GM12874 (cell line): ENCODE results near the gene CA14.

Source experiments
- TF ChIP-seq, protein P1 (sequence below): IDR thresholded peaks from 2 replicates; pipeline ENCODE4 v1.5.1; 2011; ENCODE audit warnings: low read depth, mild to moderate bottlenecking, control low read depth, low read length, moderate library complexity; ENCODE audit not compliant: insufficient read depth

Gene CA14

GRCh38 chr1:150257624-150258585 is at the start of gene CA14:
TSS of gene CA14 (plus strand) at chr1:150257774. CDS start at chr1:150258129, 355 bp downstream.
- TF ChIP-seq, protein P1, sequence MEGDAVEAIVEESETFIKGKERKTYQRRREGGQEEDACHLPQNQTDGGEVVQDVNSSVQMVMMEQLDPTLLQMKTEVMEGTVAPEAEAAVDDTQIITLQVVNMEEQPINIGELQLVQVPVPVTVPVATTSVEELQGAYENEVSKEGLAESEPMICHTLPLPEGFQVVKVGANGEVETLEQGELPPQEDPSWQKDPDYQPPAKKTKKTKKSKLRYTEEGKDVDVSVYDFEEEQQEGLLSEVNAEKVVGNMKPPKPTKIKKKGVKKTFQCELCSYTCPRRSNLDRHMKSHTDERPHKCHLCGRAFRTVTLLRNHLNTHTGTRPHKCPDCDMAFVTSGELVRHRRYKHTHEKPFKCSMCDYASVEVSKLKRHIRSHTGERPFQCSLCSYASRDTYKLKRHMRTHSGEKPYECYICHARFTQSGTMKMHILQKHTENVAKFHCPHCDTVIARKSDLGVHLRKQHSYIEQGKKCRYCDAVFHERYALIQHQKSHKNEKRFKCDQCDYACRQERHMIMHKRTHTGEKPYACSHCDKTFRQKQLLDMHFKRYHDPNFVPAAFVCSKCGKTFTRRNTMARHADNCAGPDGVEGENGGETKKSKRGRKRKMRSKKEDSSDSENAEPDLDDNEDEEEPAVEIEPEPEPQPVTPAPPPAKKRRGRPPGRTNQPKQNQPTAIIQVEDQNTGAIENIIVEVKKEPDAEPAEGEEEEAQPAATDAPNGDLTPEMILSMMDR, result no peak

GRCh38 chr1:150210091-150210490 is 47.5 kb upstream of the CA14 start:
- TF ChIP-seq, protein P1, result no peak

DNA sequence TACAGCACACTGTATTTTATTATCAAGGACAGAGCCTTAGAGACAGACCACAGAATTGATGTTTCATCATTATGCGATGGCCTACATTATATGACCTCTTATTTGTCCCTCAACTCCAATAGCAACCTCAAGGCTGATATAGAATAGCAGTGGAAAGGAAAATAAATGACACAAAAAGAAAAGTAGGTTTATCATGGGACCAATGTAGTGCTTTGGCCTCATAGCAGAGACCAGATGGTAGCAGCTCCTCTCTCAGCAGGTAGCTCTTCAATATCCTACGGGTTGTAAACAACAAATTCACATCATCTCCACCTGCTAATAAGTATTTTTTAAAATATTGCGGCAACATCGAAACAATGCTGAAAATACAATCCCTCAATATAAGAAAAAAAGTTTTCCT is 46.9 kb upstream of the CA14 start:
- TF ChIP-seq, protein P1, result no peak

DNA sequence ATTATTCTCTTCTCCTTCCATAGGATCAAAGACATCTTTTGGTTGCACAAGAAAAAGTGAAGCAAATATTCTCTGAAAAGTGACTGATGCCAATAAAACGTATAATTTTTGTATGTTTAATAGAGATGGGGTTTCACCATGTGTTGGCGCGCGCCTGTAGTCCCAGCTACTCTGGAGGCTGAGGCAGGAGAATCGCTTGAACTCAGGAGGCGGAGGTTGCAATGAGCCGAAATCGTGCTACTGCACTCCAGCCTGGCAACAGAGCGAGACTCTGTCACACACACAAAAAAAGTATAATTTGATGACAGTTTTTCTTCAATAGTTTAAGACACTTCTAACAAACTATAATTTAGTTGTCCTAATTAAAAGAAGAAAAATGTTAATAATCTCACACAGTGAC is 45.5 kb upstream of the CA14 start:
- TF ChIP-seq, protein P1, result no peak

DNA sequence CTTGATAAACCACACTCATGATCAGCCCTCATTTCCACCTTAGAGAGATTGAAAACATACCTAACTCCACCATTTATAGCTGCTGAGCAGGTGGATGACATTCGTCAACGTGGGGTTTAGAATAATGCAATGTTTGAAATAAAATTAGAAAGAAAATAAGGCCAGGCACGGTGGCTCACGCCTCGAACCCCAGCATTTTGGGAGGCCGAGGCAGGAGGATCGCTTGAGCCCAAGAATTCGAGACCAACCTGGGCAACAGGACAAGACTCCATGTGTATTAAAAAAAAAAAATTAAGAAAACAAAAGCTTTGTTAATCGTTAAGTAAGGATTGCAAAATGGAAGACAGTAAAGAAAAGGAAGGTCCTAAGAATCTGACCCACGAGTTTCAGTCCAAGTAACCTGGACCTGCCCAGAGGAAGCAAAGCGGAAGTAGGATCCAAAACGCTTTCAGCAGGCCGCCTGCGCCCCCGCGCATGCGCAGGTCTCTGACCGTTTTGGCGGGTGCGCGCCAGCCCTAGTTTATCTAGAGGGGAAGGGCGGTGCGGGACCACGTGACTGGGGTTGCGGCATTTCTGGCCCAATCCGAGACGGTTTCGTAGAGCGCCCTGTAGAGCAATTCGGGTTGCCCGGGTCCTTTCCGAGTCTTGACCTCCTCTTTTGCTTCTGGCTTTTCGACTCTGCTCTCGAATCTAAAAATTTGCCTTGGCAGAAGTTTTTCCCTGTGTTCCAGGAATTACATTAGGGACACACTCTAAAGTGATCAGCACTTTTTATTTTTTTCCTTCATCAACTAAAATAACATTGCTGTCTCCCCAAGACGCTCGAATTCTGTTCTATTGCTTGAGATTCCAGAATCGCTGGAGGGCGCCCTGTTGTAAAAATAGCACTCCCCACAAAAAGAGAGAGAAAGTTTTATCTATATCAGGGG is 44.1 kb upstream of the CA14 start:
- TF ChIP-seq, protein P1, result no peak

GRCh38 chr1:150221552-150221951 is 36.0 kb upstream of the CA14 start:
- TF ChIP-seq, protein P1, result peak; percentile 42; the same call in 1 of the 2 replicates

DNA sequence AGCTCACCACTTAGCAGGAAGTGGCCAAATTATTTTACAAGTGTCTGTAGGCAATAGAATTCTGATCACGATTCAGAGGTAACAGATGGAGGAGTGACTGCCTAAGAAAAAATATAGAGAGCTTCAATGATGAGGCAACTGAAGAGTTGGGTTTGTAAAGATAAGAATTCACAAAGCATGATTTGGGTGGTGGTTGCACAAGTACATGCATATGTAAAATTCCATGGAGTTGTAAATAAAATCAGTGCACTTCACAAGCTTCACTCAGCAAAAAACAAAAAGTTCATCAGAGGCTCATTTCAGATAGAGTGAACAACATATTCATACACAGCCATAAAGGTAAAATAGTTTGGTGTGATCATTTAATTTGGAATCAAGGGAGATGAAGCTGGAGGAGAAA is 32.6 kb upstream of the CA14 start:
- TF ChIP-seq, protein P1, result no peak
